ENCODE results near the gene KRT2. TPM values are rescaled to one million over a fixed set of nuclear protein-coding genes. Genes with fewer than 3 reads are reported as not detected.

KRT2 gene
- polyA plus RNA-seq, 2 of the 4 experiments (the other 2 are of a cell fraction): 0.09 TPM; not detected in 1

GRCh38 chr12:52616680-52617402 is 35.2 kb downstream of the KRT2 start:
- CTCF ChIA-PET: interaction anchor here (2.5 kb wide), 1 partner anchor 254 kb away, joined by 6 read pairs; no protein-coding TSS in a partner anchor
- Histone ChIP-seq H3K4me2 (no peak overlapping the region), H3K9me3 (no peaks in the 10 kb centered on the region), H3K27ac (no peak overlapping the region), H3K4me1 (no peaks in the 10 kb centered on the region), H3K4me3 (no peak overlapping the region)
- no peak for FAIRE-seq
- WGBS (ENCODE audit: missing lambda C conversion rate): 62% methylated on average over 10 of the region's 10 CpGs
- TF ChIP-seq ZNF302 (CRISPR knock-in tag; IDR thresholded peaks at IDR 0.05) (no peak), PHF8 (IDR thresholded peaks at IDR 0.05; ENCODE audit: borderline replicate concordance, low read depth) (no peak), MYC (IDR thresholded peaks at IDR 0.05; ENCODE audit: borderline replicate concordance, low read length) (no peak), ZC3H11A (IDR thresholded peaks at IDR 0.05) (no peak), ELK1 (IDR thresholded peaks at IDR 0.05; ENCODE audit: low read depth, low read length) (no peak), BCL3 (IDR thresholded peaks at IDR 0.05) (no peak), CHD4 (IDR thresholded peaks at IDR 0.05; ENCODE audit: borderline replicate concordance) (no peak), HOXB5 (CRISPR knock-in tag; IDR thresholded peaks at IDR 0.05) (no peak), CBX2 (IDR thresholded peaks at IDR 0.05; ENCODE audit: borderline replicate concordance, low read depth) (no peak), CTCF (IDR thresholded peaks at IDR 0.05) (no peak), MAZ (IDR thresholded peaks at IDR 0.05; ENCODE audit: borderline replicate concordance, low read depth, low read length) (no peak), REST (IDR thresholded peaks at IDR 0.05) (no peak), JUN (IDR thresholded peaks at IDR 0.05) (no peak), HOXA7 (CRISPR knock-in tag; IDR thresholded peaks at IDR 0.05) (no peak), FOSB (CRISPR knock-in tag; IDR thresholded peaks at IDR 0.05) (no peak), CHD2 (IDR thresholded peaks at IDR 0.05; ENCODE audit: low read length, partially characterized antibody) (no peak)
- POLR2A ChIA-PET: no interaction called here
- no peak for DNase-seq (ENCODE audit: low read depth in 1 of 2, low spot score in 1 of 2)
- ATAC-seq: no peak

GRCh38 chr12:52615912-52616311 is 36.1 kb downstream of the KRT2 start:
- TF ChIP-seq JUNB (IDR thresholded peaks at IDR 0.05) (no peak), MAFK (IDR thresholded peaks at IDR 0.05; ENCODE audit: partially characterized antibody) (no peak), NR3C1 (IDR thresholded peaks at IDR 0.05) (no peak), NFE2L2 (conservative IDR thresholded peaks at IDR 0.05; ENCODE audit: low read length) (no peak), KDM1A (IDR thresholded peaks at IDR 0.05; ENCODE audit: low read depth) (no peak), FOXS1 (CRISPR knock-in tag; IDR thresholded peaks at IDR 0.05) (no peak), MYC (IDR thresholded peaks at IDR 0.05; ENCODE audit: borderline replicate concordance, low read length) (no peak), NPAS2 (CRISPR knock-in tag; IDR thresholded peaks at IDR 0.05; ENCODE audit: borderline replicate concordance) (no peak)
- Histone ChIP-seq H3K4me1 (no peaks in the 10 kb centered on the region), H3K4me2 (no peak overlapping the region), H3K27ac (no peak overlapping the region), H3K9me3 (no peaks in the 10 kb centered on the region), H3K4me3 (no peak overlapping the region)
- ATAC-seq (no peak), DNase-seq (ENCODE audit: low read depth in 1 of 2, low spot score in 1 of 2) (no peak), FAIRE-seq (no peak)
- POLR2A ChIA-PET: no interaction called here
- 78% methylated on average over 9 of the region's 9 CpGs for WGBS (ENCODE audit: missing lambda C conversion rate)
- CTCF ChIA-PET: no interaction called here
